Activated T-cell treated with anti-CD3 and anti-CD28 coated beads, Interleukin-2, amount 50 U/mL, for 4 hours (primary cell): ENCODE measurements around the gene NT5DC1. TPM values are rescaled to one million over a fixed set of nuclear protein-coding genes. Genes with fewer than 3 reads are reported as not detected.

ENCODE experiments used
- ATAC-seq, 2 donors: fragments of 200-7000 bp; cut with Tn5 transposase; one replicate each; pipeline ENCODE4 v1.10.0; 2021
- DNase-seq: peaks from one replicate; pipeline ENCODE4 v3.0.0-alpha.2; 2020
- H3K27me3 Mint-ChIP-seq: one replicate; pipeline ENCODE4 v1.8.0; 2021; ENCODE audit warnings: low read depth, mixed read lengths
- H3K36me3 Mint-ChIP-seq: one replicate; pipeline ENCODE4 v1.8.0; 2022; ENCODE audit warnings: mixed read lengths; ENCODE audit not compliant: insufficient read depth
- H3K4me1 Mint-ChIP-seq: one replicate; pipeline ENCODE4 v1.8.0; 2021; ENCODE audit warnings: low read depth, mixed read lengths
- H3K4me3 Mint-ChIP-seq: one replicate; pipeline ENCODE4 v1.8.0; 2021; ENCODE audit warnings: mild to moderate bottlenecking, moderate library complexity, mixed read lengths
- H3K9me3 Mint-ChIP-seq: one replicate; pipeline ENCODE4 v1.8.0; 2021; ENCODE audit warnings: mixed read lengths
- total RNA-seq, 3 donors: library from RNA; stranded (reverse); gene quantifications; one replicate each; pipeline ENCODE4 v1.2.1, GENCODE V29; 2021

The NT5DC1 gene
- total RNA-seq, 3 donors from 2014 or later, result 32.5 to 39.7 (median 33.8) TPM

GRCh38 chr6:116239856-116240255, 139.2 kb downstream of the NT5DC1 start:
- no peak overlapping the region for H3K4me3 Mint-ChIP-seq
- H3K4me1 Mint-ChIP-seq, result no peaks in the 10 kb centered on the region
- H3K36me3 Mint-ChIP-seq, result peaks cover 9% of the 10 kb centered on the region
- DNase-seq, result no peak
- no peaks in the 10 kb centered on the region for H3K27me3 Mint-ChIP-seq
- H3K9me3 Mint-ChIP-seq, result no peaks in the 10 kb centered on the region
- no peak for ATAC-seq

- DNase-seq (no peak), ATAC-seq (no peak)
- Mint-ChIP-seq H3K27me3 (no peaks in the 10 kb centered on the region), H3K36me3 (peaks cover 4% of the 10 kb centered on the region), H3K4me1 (peaks cover 10% of the 10 kb centered on the region), H3K9me3 (no peaks in the 10 kb centered on the region), H3K4me3 (no peak overlapping the region)
Measured at GRCh38 chr6:116244284-116244683, 143.6 kb downstream of the NT5DC1 start.

GRCh38 chr6:116246089-116246488, 145.4 kb downstream of the NT5DC1 start:
- no peak for ATAC-seq
- no peak overlapping the region for H3K4me3 Mint-ChIP-seq
- peaks cover 8% of the 10 kb centered on the region for H3K36me3 Mint-ChIP-seq

GRCh38 chr6:116247285-116247684, 146.6 kb downstream of the NT5DC1 start:
- ATAC-seq (no peak), DNase-seq (no peak)

More at GRCh38 chr6:116246089-116246488, 145.4 kb downstream of the NT5DC1 start:
- Mint-ChIP-seq H3K27me3 (no peaks in the 10 kb centered on the region), H3K9me3 (no peaks in the 10 kb centered on the region), H3K4me1 (peaks cover 23% of the 10 kb centered on the region)
- DNase-seq, result no peak

GRCh38 chr6:116248577-116248976, 147.9 kb downstream of the NT5DC1 start:
- ATAC-seq, result no peak
- peaks cover 8% of the 10 kb centered on the region for H3K36me3 Mint-ChIP-seq

More at GRCh38 chr6:116247285-116247684, 146.6 kb downstream of the NT5DC1 start:
- H3K36me3 Mint-ChIP-seq, result peaks cover 8% of the 10 kb centered on the region
- no peaks in the 10 kb centered on the region for H3K9me3 Mint-ChIP-seq
- H3K4me3 Mint-ChIP-seq, result no peak overlapping the region
- H3K27me3 Mint-ChIP-seq, result no peaks in the 10 kb centered on the region
- peaks cover 26% of the 10 kb centered on the region for H3K4me1 Mint-ChIP-seq

GRCh38 chr6:116251568-116252384, 151.1 kb downstream of the NT5DC1 start:
- H3K4me3 Mint-ChIP-seq, result no peak overlapping the region
- no peaks in the 10 kb centered on the region for H3K9me3 Mint-ChIP-seq
- no peak for DNase-seq
- no peaks in the 10 kb centered on the region for H3K27me3 Mint-ChIP-seq
- ATAC-seq, result no peak
- H3K36me3 Mint-ChIP-seq, result peaks cover 6% of the 10 kb centered on the region
- H3K4me1 Mint-ChIP-seq, result peaks cover 26% of the 10 kb centered on the region

More at GRCh38 chr6:116248577-116248976, 147.9 kb downstream of the NT5DC1 start:
- peaks cover 26% of the 10 kb centered on the region for H3K4me1 Mint-ChIP-seq
- DNase-seq, result no peak
- H3K4me3 Mint-ChIP-seq, result no peak overlapping the region
- no peaks in the 10 kb centered on the region for H3K9me3 Mint-ChIP-seq
- no peaks in the 10 kb centered on the region for H3K27me3 Mint-ChIP-seq

- peaks cover 25% of the 10 kb centered on the region for H3K4me1 Mint-ChIP-seq
- no peak for ATAC-seq
- peaks cover 6% of the 10 kb centered on the region for H3K36me3 Mint-ChIP-seq
- H3K27me3 Mint-ChIP-seq, result no peaks in the 10 kb centered on the region
- DNase-seq, result no peak
- no peaks in the 10 kb centered on the region for H3K9me3 Mint-ChIP-seq
- no peak overlapping the region for H3K4me3 Mint-ChIP-seq
Measured at GRCh38 chr6:116253188-116253504, 152.5 kb downstream of the NT5DC1 start.

GRCh38 chr6:116253505-116254296, 153.0 kb downstream of the NT5DC1 start, which contains the start of gene TSPYL4:
TSPYL4 (minus strand) TSS chr6:116254075; CDS start chr6:116254008, 67 bp downstream.
- Mint-ChIP-seq H3K27me3 (no peaks in the 10 kb centered on the region), H3K4me1 (peaks cover 19% of the 10 kb centered on the region), H3K36me3 (peaks cover 6% of the 10 kb centered on the region), H3K4me3 (no peak within 1 kb of the TSS), H3K9me3 (no peaks in the 10 kb centered on the region)
- DNase-seq, result peak; percentile 89
- ATAC-seq, result peak; percentile 99

- Mint-ChIP-seq H3K4me3 (no peak overlapping the region), H3K36me3 (peaks cover 8% of the 10 kb centered on the region), H3K27me3 (no peaks in the 10 kb centered on the region), H3K4me1 (peaks cover 16% of the 10 kb centered on the region), H3K9me3 (no peaks in the 10 kb centered on the region)
- no peak for DNase-seq
- ATAC-seq, result peak in 1 of 2 donors; percentile 16
Measured at GRCh38 chr6:116254297-116255056, 153.8 kb downstream of the NT5DC1 start.

- ATAC-seq, result no peak
- Mint-ChIP-seq H3K9me3 (no peaks in the 10 kb centered on the region), H3K27me3 (no peaks in the 10 kb centered on the region), H3K36me3 (peaks cover 8% of the 10 kb centered on the region), H3K4me1 (peaks cover 12% of the 10 kb centered on the region), H3K4me3 (no peak overlapping the region)
- no peak for DNase-seq
Measured at GRCh38 chr6:116255246-116255800, 154.7 kb downstream of the NT5DC1 start.

- Mint-ChIP-seq H3K36me3 (peaks cover 7% of the 10 kb centered on the region), H3K9me3 (peaks cover 4% of the 10 kb centered on the region), H3K4me3 (no peak overlapping the region), H3K27me3 (no peaks in the 10 kb centered on the region), H3K4me1 (peaks cover 9% of the 10 kb centered on the region)
- DNase-seq (no peak), ATAC-seq (no peak)
Measured at GRCh38 chr6:116256694-116257093, 156.0 kb downstream of the NT5DC1 start.

- Mint-ChIP-seq H3K27me3 (no peaks in the 10 kb centered on the region), H3K36me3 (peaks cover 24% of the 10 kb centered on the region), H3K9me3 (peaks cover 20% of the 10 kb centered on the region), H3K4me3 (no peak overlapping the region), H3K4me1 (peaks cover 13% of the 10 kb centered on the region)
- DNase-seq, result no peak
- no peak for ATAC-seq
Measured at GRCh38 chr6:116258520-116258919, 157.9 kb downstream of the NT5DC1 start.

GRCh38 chr6:116263353-116263752, 162.7 kb downstream of the NT5DC1 start:
- peaks cover 19% of the 10 kb centered on the region for H3K4me1 Mint-ChIP-seq
- H3K36me3 Mint-ChIP-seq, result peaks cover 43% of the 10 kb centered on the region
- no peak for DNase-seq
- no peak overlapping the region for H3K4me3 Mint-ChIP-seq
- H3K9me3 Mint-ChIP-seq, result peaks cover 24% of the 10 kb centered on the region
- no peaks in the 10 kb centered on the region for H3K27me3 Mint-ChIP-seq
- no peak for ATAC-seq
